ENCODE results near the gene LGR6. TPM values are rescaled to one million over a fixed set of nuclear protein-coding genes. Genes with fewer than 3 reads are reported as not detected.
A peak's percentile ranks its signal among the peaks of the same experiment; 100 is the strongest.

Gene LGR6
- total RNA-seq, 6 experiments from 2014 or later = 0.17 to 2.0 (median 1.0) TPM

GRCh38 chr1:202242080-202242419, 48.5 kb downstream of the LGR6 start:
- no peak overlapping the region for H3K4me3 ChIP-seq
- H3K9me3 ChIP-seq = no peaks in the 10 kb centered on the region
- no peaks in the 10 kb centered on the region for H3K36me3 ChIP-seq
- ATAC-seq (no peak), DNase-seq (no peak)
- no peaks in the 10 kb centered on the region for H3K4me1 ChIP-seq
- no peak overlapping the region for H3K27ac ChIP-seq
- intact Hi-C loops (cut with DNase I) = no loop called here
- 49% methylated on average over 2 of the region's 2 CpGs for WGBS (ENCODE audit: insufficient coverage, low coverage, low lambda C conversion rate, missing lambda C conversion rate)
- TF ChIP-seq CTCF (IDR thresholded peaks at IDR 0.05) (no peak), POLR2A (IDR thresholded peaks at IDR 0.05) (no peak)
- no peaks in the 10 kb centered on the region for H3K27me3 ChIP-seq

GRCh38 chr1:202243006-202243405, 49.4 kb downstream of the LGR6 start:
- no peaks in the 10 kb centered on the region for H3K4me1 ChIP-seq
- no peak overlapping the region for H3K27ac ChIP-seq
- peak in 2 of 3 donors; percentile 12 to 17 for DNase-seq
- WGBS (ENCODE audit: insufficient coverage, low coverage, low lambda C conversion rate, missing lambda C conversion rate) = no CpG with 5 or more reads among the region's 3 CpGs
- H3K36me3 ChIP-seq = no peaks in the 10 kb centered on the region
- H3K9me3 ChIP-seq = no peaks in the 10 kb centered on the region
- TF ChIP-seq POLR2A (IDR thresholded peaks at IDR 0.05) (no peak), CTCF (IDR thresholded peaks at IDR 0.05) (no peak)
- intact Hi-C loops (cut with DNase I) = no loop called here
- no peaks in the 10 kb centered on the region for H3K27me3 ChIP-seq
- no peak for ATAC-seq
- H3K4me3 ChIP-seq = no peak overlapping the region

GRCh38 chr1:202244841-202245261, 51.3 kb downstream of the LGR6 start:
- Histone ChIP-seq H3K9me3 (no peaks in the 10 kb centered on the region), H3K27me3 (no peaks in the 10 kb centered on the region), H3K4me3 (no peak overlapping the region), H3K36me3 (no peaks in the 10 kb centered on the region), H3K27ac (no peak overlapping the region), H3K4me1 (no peaks in the 10 kb centered on the region)
- WGBS (ENCODE audit: insufficient coverage, low coverage, low lambda C conversion rate, missing lambda C conversion rate) = 65% methylated on average over 5 of the region's 9 CpGs
- ATAC-seq (no peak), DNase-seq (peak in 2 of 3 donors; percentile 20 to 26)
- intact Hi-C loops (cut with DNase I) = no loop called here
- TF ChIP-seq CTCF (IDR thresholded peaks at IDR 0.05) (no peak), POLR2A (IDR thresholded peaks at IDR 0.05) (no peak)

- Histone ChIP-seq H3K4me3 (no peak overlapping the region), H3K9me3 (no peaks in the 10 kb centered on the region), H3K27ac (no peak overlapping the region), H3K27me3 (no peaks in the 10 kb centered on the region), H3K4me1 (no peaks in the 10 kb centered on the region), H3K36me3 (no peaks in the 10 kb centered on the region)
- no peak for TF ChIP-seq CTCF (IDR thresholded peaks at IDR 0.05)
- TF ChIP-seq POLR2A (IDR thresholded peaks at IDR 0.05) = no peak
- DNase-seq (peak in 2 of 3 donors; percentile 22 to 23), ATAC-seq (peak in 1 of 4 donors; percentile 18)
- intact Hi-C loops (cut with DNase I) = no loop called here
- WGBS (ENCODE audit: insufficient coverage, low coverage, low lambda C conversion rate, missing lambda C conversion rate) = no CpG with 5 or more reads among the region's 8 CpGs
These were observed 51.8 kb downstream of the LGR6 start for GRCh38 chr1:202245391-202245790.

GRCh38 chr1:202247104-202247503, 53.5 kb downstream of the LGR6 start:
- ATAC-seq = no peak
- Histone ChIP-seq H3K9me3 (no peaks in the 10 kb centered on the region), H3K36me3 (no peaks in the 10 kb centered on the region), H3K27me3 (no peaks in the 10 kb centered on the region), H3K4me1 (no peaks in the 10 kb centered on the region), H3K4me3 (no peak overlapping the region), H3K27ac (no peak overlapping the region)
- intact Hi-C loops (cut with DNase I) = no loop called here
- TF ChIP-seq POLR2A (IDR thresholded peaks at IDR 0.05) (no peak), CTCF (IDR thresholded peaks at IDR 0.05) (no peak)
- DNase-seq = no peak
- 55% methylated on average over 4 of the region's 6 CpGs for WGBS (ENCODE audit: insufficient coverage, low coverage, low lambda C conversion rate, missing lambda C conversion rate)

Measured in right lobe of liver (tissue), 6 donors.